ENCODE results near the gene S1PR3. TPM values are rescaled to one million over a fixed set of nuclear protein-coding genes. Genes with fewer than 3 reads are reported as not detected.

Gene S1PR3
- total and polyA plus RNA-seq, 2 donors (not counting 3 experiments of a cell fraction or from before 2014, with no cell fraction given) = 12.5 to 25.8 TPM

Other genes with a start within 250 kb of the S1PR3 start
- 0.16 and 2.0 TPM in 2 replicates for gene SHC3, start 187.3 kb downstream of the S1PR3 start, total RNA-seq
- gene SHC3, start 187.3 kb downstream of the S1PR3 start, polyA plus RNA-seq = 1.0 and 1.1 TPM in 2 replicates

All from endothelial cell of umbilical vein (primary cell).